Fibroblast of skin of back (primary cell): ENCODE data around the gene CCND2.

ENCODE experiments used
- DNase-seq: peaks from one replicate; pipeline ENCODE4 v3.0.0-alpha.2; 2013

The CCND2 gene

DNA sequence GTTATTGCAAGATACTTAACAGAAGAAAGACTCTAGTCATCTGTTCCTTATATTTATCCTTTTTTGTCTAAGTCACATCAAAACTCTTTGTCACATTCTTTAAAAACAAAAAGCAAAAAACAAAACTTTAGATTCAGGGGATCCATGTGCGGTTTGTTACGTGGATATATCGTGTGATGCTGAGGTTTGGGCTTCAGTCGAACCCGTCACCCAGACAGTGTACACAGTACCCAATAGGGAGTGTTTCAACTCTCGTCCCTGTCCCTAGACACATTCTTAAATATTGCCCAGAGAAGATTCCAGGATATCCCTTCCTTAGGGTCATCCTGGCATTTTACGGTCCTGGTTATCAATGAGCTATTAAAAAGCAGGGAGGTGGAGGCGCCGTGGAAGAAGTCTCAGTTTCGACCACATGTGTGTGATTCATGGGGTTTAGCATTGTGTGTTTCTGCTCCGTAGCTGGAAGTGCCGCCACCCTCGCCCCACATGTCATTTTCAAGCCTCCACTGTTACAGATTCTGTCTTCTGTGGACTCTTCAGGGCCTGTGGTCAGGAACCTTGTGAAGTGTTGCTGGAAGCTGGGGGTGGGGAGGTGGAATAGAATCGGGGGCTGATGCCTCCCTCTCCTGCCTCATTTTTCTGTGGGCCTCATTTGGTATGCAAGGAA is 19.9 kb downstream of the CCND2 start:
- DNase-seq, result no peak

DNA sequence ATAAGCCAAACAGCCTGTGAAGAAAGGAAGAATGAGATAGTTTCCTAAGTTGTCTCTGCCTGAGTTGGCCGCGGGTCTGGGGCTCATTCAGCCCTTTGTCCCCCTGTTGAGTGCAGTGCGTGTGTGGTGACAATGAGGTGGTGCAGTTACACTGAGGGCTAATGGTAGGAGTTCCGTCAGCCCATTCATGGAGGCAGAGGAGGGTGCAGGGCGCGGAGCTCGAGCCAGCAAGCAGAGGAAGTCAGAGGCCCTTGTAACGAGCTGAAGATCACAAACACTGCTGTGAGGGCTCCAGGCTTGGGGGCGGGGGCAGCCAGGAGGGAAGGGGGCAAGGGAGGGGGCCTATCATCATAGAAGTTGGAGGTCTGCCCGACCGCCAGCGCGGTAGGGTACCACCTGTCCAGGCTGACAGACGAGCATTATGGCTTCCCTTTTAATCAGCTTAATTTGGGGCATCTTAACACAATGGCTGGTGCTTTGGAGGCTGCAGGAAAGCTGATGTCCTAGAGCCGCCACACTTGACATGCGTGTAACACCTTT is 20.5 kb downstream of the CCND2 start:
- no peak for DNase-seq

DNA sequence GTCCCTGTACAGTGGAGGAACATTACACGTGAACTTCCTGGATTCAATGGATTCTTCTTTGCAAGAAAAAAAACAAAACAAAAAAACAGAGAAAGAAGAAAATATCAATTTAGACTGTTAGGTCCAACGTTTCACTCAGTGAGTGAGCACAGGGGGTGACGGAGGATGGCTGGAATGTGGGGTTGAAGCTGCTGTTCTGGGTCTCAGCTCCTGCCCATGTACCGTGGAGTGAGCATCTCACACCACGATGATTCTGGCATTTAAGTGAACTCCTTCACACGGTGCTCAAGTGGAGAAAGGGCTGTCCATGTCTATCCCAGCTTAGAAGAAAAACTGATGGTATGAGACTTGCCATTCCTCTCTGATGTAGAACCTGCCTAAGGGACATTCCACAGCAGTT is 23.2 kb downstream of the CCND2 start:
- no peak for DNase-seq

GRCh38 chr12:4297617-4298016 is 24.1 kb downstream of the CCND2 start:
- DNase-seq, result no peak

DNA sequence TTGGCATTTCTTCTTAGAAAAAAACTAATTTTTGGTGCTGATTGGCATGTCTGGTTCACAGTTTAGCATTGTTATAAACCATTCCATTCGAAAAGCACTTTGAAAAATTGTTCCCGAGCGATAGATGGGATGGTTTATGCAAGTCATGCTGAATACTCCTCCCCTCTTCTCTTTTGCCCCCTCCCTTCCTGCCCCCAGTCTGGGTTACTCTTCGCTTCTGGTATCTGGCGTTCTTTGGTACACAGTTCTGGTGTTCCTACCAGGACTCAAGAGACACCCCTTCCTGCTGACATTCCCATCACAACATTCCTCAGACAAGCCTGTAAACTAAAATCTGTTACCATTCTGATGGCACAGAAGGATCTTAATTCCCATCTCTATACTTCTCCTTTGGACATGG is 27.3 kb downstream of the CCND2 start:
- DNase-seq, result no peak

GRCh38 chr12:4301932-4302501 is 28.5 kb downstream of the CCND2 start:
- DNase-seq, result no peak

DNA sequence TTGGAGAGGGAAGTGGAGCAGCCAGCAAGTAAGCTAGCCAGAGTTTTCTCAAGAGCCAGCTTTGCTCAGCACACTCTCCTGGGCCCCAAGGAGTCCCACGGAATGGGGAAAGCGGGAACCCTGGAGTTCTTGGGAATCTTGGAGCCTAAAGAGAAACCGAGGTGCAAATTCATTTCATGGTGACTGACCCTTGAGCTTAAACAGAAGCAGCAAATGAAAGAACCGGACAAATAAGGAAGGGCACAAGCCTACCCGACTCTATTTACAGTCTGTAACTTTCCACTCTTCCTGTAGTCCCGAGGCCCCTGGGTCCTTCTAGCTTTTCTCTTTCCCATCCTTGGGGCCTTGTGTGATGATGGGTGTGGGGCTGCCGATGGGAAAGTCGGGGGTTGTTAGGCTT is 29.3 kb downstream of the CCND2 start:
- no peak for DNase-seq

DNA sequence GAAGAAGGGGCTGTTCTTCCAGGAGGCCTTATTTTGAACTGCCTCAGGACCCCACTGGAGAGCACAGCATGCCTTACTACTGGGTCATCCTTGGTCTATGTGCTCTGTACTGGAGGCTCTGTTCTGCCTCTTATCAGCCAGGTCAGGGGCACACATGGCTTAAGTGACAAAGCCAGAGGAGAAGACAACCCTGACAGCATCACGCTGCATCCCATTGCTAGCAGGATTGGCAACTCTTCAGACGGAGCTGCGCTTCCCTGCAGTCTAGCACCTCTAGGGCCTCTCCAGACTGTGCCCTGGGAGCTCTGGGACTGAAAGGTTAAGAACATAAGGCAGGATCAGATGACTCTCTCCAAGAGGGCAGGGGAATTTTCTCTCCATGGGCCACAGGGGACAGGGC is 30.2 kb downstream of the CCND2 start:
- DNase-seq, result no peak

DNA sequence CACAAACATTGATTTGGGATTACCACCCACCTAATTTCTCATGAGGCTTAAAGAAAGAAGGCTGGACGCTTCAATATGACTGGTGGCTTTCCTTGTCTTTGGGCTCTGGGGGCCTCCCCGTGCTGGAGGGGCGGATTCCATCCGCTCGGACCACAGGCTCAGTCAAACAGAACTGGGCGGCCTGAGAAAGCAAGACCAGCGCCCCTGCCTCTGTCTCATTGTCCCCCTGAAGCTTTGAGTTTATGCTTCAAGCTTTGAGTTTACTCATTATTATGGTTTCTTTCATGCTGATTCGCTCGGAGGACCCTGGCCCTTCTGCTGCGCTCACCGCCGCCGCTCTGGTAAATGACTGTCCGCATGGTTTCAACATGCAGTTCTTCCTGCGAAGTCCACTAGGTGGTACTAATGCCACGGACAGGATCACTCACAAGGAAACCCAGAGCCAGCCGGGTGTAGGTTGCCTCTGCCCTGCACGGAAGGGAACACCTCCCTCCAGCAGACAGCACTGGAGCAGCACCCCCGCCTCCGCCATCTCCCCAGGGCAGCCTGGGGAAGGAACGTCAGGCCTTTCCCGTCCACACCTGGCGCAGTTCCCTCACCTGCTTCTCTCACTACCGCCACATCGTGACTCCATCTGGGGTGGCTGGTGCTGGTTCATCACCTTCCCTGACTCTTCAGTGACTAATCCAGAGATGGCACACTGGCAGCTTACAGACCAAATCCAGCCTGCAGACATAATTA is 34.2 kb downstream of the CCND2 start:
- peak; percentile 66 for DNase-seq

GRCh38 chr12:4308334-4308950 is 34.9 kb downstream of the CCND2 start:
- no peak for DNase-seq

DNA sequence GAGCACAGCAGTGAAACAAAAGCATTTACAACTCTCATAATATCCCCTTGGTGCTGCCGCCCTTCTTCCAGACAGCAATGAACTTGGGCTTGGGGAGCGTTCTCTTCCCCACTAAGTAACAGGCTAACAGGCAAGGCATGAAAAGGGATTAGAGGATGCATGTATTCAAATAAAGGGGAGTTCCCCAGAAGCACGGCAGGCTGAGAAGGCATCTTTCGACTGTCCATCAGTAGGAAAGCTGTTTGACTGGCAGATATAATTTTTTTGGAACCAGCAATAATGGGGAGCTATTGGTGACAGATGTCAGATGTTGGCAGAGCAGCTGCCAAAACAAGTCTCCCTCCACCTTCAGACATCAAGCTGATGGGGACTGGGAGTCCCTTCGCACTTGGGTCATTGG is 38.2 kb downstream of the CCND2 start:
- no peak for DNase-seq

GRCh38 chr12:4312251-4312650 is 38.7 kb downstream of the CCND2 start:
- no peak for DNase-seq

GRCh38 chr12:4320497-4320852 is 46.9 kb downstream of the CCND2 start:
- DNase-seq, result peak; percentile 8

GRCh38 chr12:4320853-4321701 is 47.5 kb downstream of the CCND2 start, which contains the start of gene TIGAR:
Gene TIGAR (plus strand): TSS chr12:4321213. CDS start chr12:4321272, 59 bp downstream.
- peak; percentile 95 for DNase-seq

DNA sequence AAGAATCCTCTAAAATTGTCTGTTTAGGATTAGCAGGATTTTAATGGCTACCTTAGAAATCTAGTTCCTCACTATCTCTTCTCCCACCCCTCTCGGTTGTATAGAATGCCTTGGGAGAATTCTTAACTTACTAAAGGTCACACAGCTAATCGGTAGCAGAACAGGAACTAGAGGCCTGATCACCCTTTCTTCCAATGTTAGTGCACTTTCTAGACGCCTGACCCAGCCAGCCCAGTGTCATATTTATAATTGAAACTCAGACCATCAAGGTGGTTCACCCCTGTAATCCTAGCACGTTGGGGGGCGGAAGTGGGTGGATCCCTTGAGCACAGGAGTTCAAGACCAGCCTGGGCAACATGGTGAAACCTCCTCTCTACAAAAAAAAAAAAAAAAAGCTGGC is 49.2 kb downstream of the CCND2 start:
- no peak for DNase-seq
